HL-60 (cell line): ENCODE data around the gene GSTA5.

ENCODE experiments used
- POLR2AphosphoS5 ChIP-seq: IDR thresholded peaks from 2 replicates; pipeline ENCODE4 v1.6.1; 2012; ENCODE audit warnings: low read depth
- TF ChIP-seq, protein P1 (sequence below): IDR thresholded peaks from one replicate; pipeline ENCODE4 v1.5.1; 2011; ENCODE audit warnings: low read length, control low read depth, inconsistent platforms; ENCODE audit not compliant: insufficient read depth

GRCh38 chr6:52876056-52876787, 35.6 kb upstream of the GSTA5 start:
- TF ChIP-seq, protein P1, sequence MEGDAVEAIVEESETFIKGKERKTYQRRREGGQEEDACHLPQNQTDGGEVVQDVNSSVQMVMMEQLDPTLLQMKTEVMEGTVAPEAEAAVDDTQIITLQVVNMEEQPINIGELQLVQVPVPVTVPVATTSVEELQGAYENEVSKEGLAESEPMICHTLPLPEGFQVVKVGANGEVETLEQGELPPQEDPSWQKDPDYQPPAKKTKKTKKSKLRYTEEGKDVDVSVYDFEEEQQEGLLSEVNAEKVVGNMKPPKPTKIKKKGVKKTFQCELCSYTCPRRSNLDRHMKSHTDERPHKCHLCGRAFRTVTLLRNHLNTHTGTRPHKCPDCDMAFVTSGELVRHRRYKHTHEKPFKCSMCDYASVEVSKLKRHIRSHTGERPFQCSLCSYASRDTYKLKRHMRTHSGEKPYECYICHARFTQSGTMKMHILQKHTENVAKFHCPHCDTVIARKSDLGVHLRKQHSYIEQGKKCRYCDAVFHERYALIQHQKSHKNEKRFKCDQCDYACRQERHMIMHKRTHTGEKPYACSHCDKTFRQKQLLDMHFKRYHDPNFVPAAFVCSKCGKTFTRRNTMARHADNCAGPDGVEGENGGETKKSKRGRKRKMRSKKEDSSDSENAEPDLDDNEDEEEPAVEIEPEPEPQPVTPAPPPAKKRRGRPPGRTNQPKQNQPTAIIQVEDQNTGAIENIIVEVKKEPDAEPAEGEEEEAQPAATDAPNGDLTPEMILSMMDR: no peak
- TF ChIP-seq POLR2AphosphoS5: no peak
